HCT116 (cell line): ENCODE measurements around the gene VPS11. TPM values are rescaled to one million over a fixed set of nuclear protein-coding genes. Genes with fewer than 3 reads are reported as not detected.

Source experiments
- ATAC-seq: fragments of 200-7000 bp; cut with Tn5 transposase; 2 replicates; pipeline ENCODE4 v1.9.1; 2020; ENCODE audit warnings: mild to moderate bottlenecking, moderate library complexity
- BruUV-seq: library from RNA; stranded (reverse); fragments of 400-500 nt; replicated peaks from 2 replicates; lab custom pipeline; 2021; lab: Mats Ljungman, UMichigan
- CTCF ChIA-PET: fragments of 300-600 bp; sonication (Branson Sonifier 250); formaldehyde crosslinking; loops from one replicate; lab custom pipeline; 2021; ENCODE audit warnings: antibody characterized with exemption; lab: Charles Lee
- POLR2A ChIA-PET: fragments of 300-600, 350-600 bp; sonication (Branson Sonifier 250); formaldehyde crosslinking; loops from one replicate; lab custom pipeline; 2021; ENCODE audit warnings: antibody characterized with exemption; lab: Charles Lee
- RAD21 ChIA-PET, 2 experiments: fragments of 300-600 bp; sonication (Branson Sonifier 250); formaldehyde crosslinking; loops; one replicate each; lab custom pipeline; 2023; ENCODE audit warnings: low total read pairs in 2 of 2; ENCODE audit not compliant: uncharacterized antibody in 2 of 2, unreplicated experiment in 2 of 2, low non-redundant PET in 1 of 2; lab: Charles Lee
- DNase-seq: peaks from one replicate; pipeline ENCODE4 v3.0.0-alpha.2; 2010; ENCODE audit warnings: low read depth, low spot score
- H2AFZ ChIP-seq: fragments of 200-600 bp; shearing (Covaris generic), sonication (generic); 2 replicates; pipeline ENCODE4 v1.6.1; 2017; ENCODE audit warnings: low read depth, mixed run types, mixed read lengths, antibody characterized with exemption, low read length; ENCODE audit not compliant: poor library complexity, severe bottlenecking
- H3K27ac ChIP-seq: 2 replicates; pipeline ENCODE4 v1.5.1; 2012; ENCODE audit warnings: low read depth, low read length
- H3K27me3 ChIP-seq: fragments of 200-600 bp; sonication (generic); 2 replicates; pipeline ENCODE4 v1.6.1; 2016; ENCODE audit warnings: mixed run types, low read length, mixed read lengths; ENCODE audit not compliant: insufficient read depth
- H3K36me3 ChIP-seq, 2 experiments: fragments of 200-500 bp in 1 of 2; fragments of 200-600 bp in 1 of 2; sonication (Bioruptor generic) in 1 of 2; sonication (generic) in 1 of 2; 2 replicates each; pipeline versions ENCODE4 v1.5.1 to v1.6.1; 2014 to 2016; ENCODE audit warnings: low read length in 2 of 2, inconsistent platforms in 1 of 2, mixed read lengths in 1 of 2, mixed run types in 1 of 2; ENCODE audit not compliant: insufficient read depth in 2 of 2, control insufficient read depth in 1 of 2
- H3K4me1 ChIP-seq, 2 experiments: fragments of 200-600 bp in 1 of 2; sonication (generic) in 1 of 2; 2 replicates each; pipeline versions ENCODE4 v1.5.1 to v1.6.1; 2012 to 2017; ENCODE audit warnings: low read length in 2 of 2, inconsistent platforms in 1 of 2, mild to moderate bottlenecking in 1 of 2, mixed read lengths in 1 of 2, mixed run types in 1 of 2, moderate library complexity in 1 of 2; ENCODE audit not compliant: insufficient read depth in 2 of 2, control insufficient read depth in 1 of 2
- H3K4me2 ChIP-seq: fragments of 200-600 bp; sonication (generic); 2 replicates; pipeline ENCODE4 v1.6.1; 2017; ENCODE audit warnings: mixed run types, low read length, mixed read lengths
- H3K4me3 ChIP-seq, 2 experiments: fragments of 200-600 bp in 1 of 2; sonication (generic) in 1 of 2; replicated peaks in 1 of 2; 2 replicates each; pipeline ENCODE4 v1.5.1; 2011 to 2016; ENCODE audit warnings: low read length in 2 of 2, control low read depth in 1 of 2, low read depth in 1 of 2, mild to moderate bottlenecking in 1 of 2, mixed read lengths in 1 of 2, mixed run types in 1 of 2
- H3K79me2 ChIP-seq: fragments of 200-600 bp; sonication (generic); 2 replicates; pipeline ENCODE4 v1.6.1; 2017; ENCODE audit warnings: mild to moderate bottlenecking, mixed run types, low read length, moderate library complexity, mixed read lengths; ENCODE audit not compliant: insufficient read depth
- H3K9ac ChIP-seq: fragments of 200-600 bp; sonication (generic); 2 replicates; pipeline ENCODE4 v1.6.1; 2016; ENCODE audit warnings: low read length, mixed read lengths
- H3K9me2 ChIP-seq: fragments of 200-600 bp; sonication (generic), shearing (Covaris generic); 2 replicates; pipeline ENCODE4 v1.6.1; 2017; ENCODE audit warnings: mixed run types, mild to moderate bottlenecking, moderate library complexity; ENCODE audit not compliant: insufficient read depth
- H3K9me3 ChIP-seq, 2 experiments: fragments of 200-500 bp in 1 of 2; fragments of 200-600 bp in 1 of 2; sonication (Bioruptor generic) in 1 of 2; sonication (generic) in 1 of 2; 2 replicates each; pipeline ENCODE4 v1.6.1; 2014 to 2017; ENCODE audit warnings: low read length in 2 of 2, mixed read lengths in 2 of 2, inconsistent platforms in 1 of 2, low read depth in 1 of 2, mild to moderate bottlenecking in 1 of 2, mixed run types in 1 of 2, moderate library complexity in 1 of 2; ENCODE audit not compliant: control insufficient read depth in 1 of 2, insufficient read depth in 1 of 2
- H4K20me1 ChIP-seq: fragments of 200-600 bp; sonication (generic), shearing (Covaris generic); 2 replicates; pipeline ENCODE4 v1.6.1; 2017; ENCODE audit warnings: mixed run types, mild to moderate bottlenecking, moderate library complexity; ENCODE audit not compliant: insufficient read depth
- CBX3 ChIP-seq: IDR thresholded peaks from 2 replicates; pipeline ENCODE4 v1.6.1; 2012; ENCODE audit warnings: low read depth
- ELF1 ChIP-seq: IDR thresholded peaks from 2 replicates; pipeline ENCODE4 v1.6.1; 2012; ENCODE audit warnings: low read depth, borderline replicate concordance
- POLR2A ChIP-seq: IDR thresholded peaks from 2 replicates; pipeline ENCODE4 v1.7.0; 2011; ENCODE audit warnings: borderline replicate concordance; ENCODE audit not compliant: insufficient read depth, insufficient read length; ENCODE audit errors: extremely low read depth
- POLR2AphosphoS5 ChIP-seq: IDR thresholded peaks from 2 replicates; pipeline ENCODE4 v1.6.1; 2011; ENCODE audit warnings: mild to moderate bottlenecking, low read depth, low read length, moderate library complexity
- SP1 ChIP-seq: IDR thresholded peaks from 2 replicates; pipeline ENCODE4 v1.6.1; 2012; ENCODE audit warnings: low read depth
- ZFX ChIP-seq: fragments of 450-650 bp; IDR thresholded peaks from 2 replicates; pipeline ENCODE4 v1.6.1; 2017
- ZNF274 ChIP-seq: fragments of 200-500 bp; sonication (Bioruptor generic); IDR thresholded peaks from 2 replicates; pipeline ENCODE4 v1.6.1; 2014; ENCODE audit warnings: mild to moderate bottlenecking, low read depth, low read length, inconsistent platforms
- intact Hi-C: fragments of 100-400 bp; cut with micrococcal nuclease; formaldehyde crosslinking; loops from 2 replicates; pipeline ENCODE4 v1.10.0; 2022
- total RNA-seq: library from RNA; stranded (reverse); gene quantifications from one replicate; pipeline ENCODE4 v1.2.1, GENCODE V29; 2021; ENCODE audit not compliant: unreplicated experiment
- TF ChIP-seq, protein P1 (sequence below): IDR thresholded peaks from 2 replicates; pipeline ENCODE4 v1.6.1; 2011; ENCODE audit warnings: mild to moderate bottlenecking, low read length, moderate library complexity; ENCODE audit not compliant: insufficient replicate concordance; ENCODE audit errors: extremely low read depth
- TF ChIP-seq, protein P2 (sequence below): IDR thresholded peaks from 2 replicates; pipeline ENCODE4 v1.6.1; 2012; ENCODE audit warnings: low read depth
- TF ChIP-seq, protein P3 (sequence below), 3 experiments: fragments of 200-600 bp in 1 of 3; sonication (generic) in 1 of 3; IDR thresholded peaks in 2 of 3; conservative IDR thresholded peaks in 1 of 3; 2 replicates each; pipeline ENCODE4 v1.5.1; 2012 to 2017; ENCODE audit warnings: low read depth in 2 of 3, low read length in 2 of 3, antibody characterized with exemption in 1 of 3, borderline replicate concordance in 1 of 3, control low read depth in 1 of 3, mild to moderate bottlenecking in 1 of 3, mixed read lengths in 1 of 3, mixed run types in 1 of 3, moderate library complexity in 1 of 3; ENCODE audit not compliant: insufficient read depth in 1 of 3

The VPS11 gene
- total RNA-seq, 1 experiment from 2014 or later: 20.4 TPM

DNA sequence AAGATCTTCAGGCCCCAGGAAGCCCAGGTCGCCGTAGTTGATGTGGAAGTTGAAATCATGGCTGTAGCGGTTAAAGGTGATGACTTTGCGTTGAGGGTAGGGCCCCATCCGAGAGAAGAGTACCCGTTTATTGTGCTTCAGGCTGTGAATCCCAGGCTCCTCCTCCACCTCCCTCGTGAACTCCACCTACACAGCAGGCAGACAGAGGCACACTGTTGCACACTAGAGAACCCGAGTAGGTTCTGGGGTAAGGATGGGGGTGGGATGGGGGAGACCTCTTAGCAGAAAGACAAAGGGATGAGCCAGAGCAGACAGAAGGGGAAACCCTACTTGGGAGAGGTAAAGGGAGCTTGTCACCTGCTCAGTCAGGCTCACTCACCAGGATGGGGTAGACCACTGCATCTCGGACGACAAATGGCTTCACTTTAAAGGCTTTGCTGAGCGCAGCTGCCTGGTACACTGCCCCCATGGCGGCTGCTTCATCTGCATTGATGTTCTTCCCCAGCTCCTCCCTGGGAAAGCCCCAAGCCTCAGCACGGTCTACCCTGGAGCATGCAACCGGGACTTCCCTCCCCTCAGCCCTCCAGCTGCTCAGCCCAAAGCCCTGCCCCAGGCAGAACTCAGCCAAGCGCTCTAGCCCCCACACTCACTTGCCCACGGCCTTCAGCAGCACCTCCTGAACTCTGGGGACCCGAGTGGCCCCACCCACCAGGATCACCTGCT is 16.0 kb upstream of the VPS11 start (continued):
- TF ChIP-seq, protein P1, sequence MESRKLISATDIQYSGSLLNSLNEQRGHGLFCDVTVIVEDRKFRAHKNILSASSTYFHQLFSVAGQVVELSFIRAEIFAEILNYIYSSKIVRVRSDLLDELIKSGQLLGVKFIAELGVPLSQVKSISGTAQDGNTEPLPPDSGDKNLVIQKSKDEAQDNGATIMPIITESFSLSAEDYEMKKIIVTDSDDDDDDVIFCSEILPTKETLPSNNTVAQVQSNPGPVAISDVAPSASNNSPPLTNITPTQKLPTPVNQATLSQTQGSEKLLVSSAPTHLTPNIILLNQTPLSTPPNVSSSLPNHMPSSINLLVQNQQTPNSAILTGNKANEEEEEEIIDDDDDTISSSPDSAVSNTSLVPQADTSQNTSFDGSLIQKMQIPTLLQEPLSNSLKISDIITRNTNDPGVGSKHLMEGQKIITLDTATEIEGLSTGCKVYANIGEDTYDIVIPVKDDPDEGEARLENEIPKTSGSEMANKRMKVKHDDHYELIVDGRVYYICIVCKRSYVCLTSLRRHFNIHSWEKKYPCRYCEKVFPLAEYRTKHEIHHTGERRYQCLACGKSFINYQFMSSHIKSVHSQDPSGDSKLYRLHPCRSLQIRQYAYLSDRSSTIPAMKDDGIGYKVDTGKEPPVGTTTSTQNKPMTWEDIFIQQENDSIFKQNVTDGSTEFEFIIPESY: no peak
- TF ChIP-seq POLR2AphosphoS5: no peak

DNA sequence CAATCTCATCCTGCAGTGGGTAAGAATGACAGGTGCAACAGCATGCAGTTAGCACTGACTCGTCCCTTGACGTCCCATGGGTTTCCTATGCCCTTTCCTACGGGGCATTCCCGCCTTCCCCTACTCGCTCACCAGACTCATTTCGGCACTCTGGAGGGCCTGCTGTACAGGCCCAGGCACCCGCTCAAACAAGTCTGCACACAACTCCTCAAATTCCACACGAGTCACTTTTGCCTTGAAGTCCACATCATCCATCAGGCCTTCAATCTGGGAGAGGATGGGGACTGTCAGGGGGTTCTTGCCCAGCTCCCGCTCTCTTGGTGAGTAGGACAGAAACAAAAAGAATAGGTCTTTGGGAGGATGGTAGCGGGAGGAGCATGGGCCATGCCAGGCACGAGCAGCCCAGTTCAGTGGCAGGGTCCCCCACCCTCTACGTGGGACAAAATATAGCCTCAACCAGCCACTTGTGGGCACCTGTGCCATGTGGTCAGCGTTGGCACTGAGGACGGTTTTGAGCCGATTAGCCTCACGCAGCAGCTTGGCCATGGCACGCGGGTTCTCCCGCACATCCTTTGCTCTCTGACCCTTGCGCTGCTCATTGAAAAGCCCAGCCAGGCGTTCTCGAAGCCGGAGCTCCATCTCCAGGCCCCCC is 15.3 kb upstream of the VPS11 start:
- Histone ChIP-seq H2AFZ (no peak overlapping the region), H4K20me1 (no peaks in the 10 kb centered on the region), H3K79me2 (peaks cover 19% of the 10 kb centered on the region), H3K27me3 (no peaks in the 10 kb centered on the region), H3K9me2 (no peaks in the 10 kb centered on the region), H3K4me2 (no peak overlapping the region), H3K9me3 (no peaks in the 10 kb centered on the region), H3K9ac (no peak overlapping the region), H3K36me3 (peaks cover 54 to 60% of the 10 kb centered on the region in 2 experiments; a peak in 3 of 4 replicates), H3K4me1 (peaks cover 0 to 9% of the 10 kb centered on the region in 2 experiments; a peak in 3 of 4 replicates), H3K27ac (no peak overlapping the region; the same call in 1 of the 2 replicates), H3K4me3 (no peak overlapping the region)
- RAD21 ChIA-PET: no interaction called here
- TSS peak; percentile 0 for BruUV-seq
- POLR2A ChIA-PET: no interaction called here
- intact Hi-C loops: no loop called here
- ATAC-seq (no peak), DNase-seq (no peak)
- TF ChIP-seq POLR2A: no peak
- TF ChIP-seq, protein P2, sequence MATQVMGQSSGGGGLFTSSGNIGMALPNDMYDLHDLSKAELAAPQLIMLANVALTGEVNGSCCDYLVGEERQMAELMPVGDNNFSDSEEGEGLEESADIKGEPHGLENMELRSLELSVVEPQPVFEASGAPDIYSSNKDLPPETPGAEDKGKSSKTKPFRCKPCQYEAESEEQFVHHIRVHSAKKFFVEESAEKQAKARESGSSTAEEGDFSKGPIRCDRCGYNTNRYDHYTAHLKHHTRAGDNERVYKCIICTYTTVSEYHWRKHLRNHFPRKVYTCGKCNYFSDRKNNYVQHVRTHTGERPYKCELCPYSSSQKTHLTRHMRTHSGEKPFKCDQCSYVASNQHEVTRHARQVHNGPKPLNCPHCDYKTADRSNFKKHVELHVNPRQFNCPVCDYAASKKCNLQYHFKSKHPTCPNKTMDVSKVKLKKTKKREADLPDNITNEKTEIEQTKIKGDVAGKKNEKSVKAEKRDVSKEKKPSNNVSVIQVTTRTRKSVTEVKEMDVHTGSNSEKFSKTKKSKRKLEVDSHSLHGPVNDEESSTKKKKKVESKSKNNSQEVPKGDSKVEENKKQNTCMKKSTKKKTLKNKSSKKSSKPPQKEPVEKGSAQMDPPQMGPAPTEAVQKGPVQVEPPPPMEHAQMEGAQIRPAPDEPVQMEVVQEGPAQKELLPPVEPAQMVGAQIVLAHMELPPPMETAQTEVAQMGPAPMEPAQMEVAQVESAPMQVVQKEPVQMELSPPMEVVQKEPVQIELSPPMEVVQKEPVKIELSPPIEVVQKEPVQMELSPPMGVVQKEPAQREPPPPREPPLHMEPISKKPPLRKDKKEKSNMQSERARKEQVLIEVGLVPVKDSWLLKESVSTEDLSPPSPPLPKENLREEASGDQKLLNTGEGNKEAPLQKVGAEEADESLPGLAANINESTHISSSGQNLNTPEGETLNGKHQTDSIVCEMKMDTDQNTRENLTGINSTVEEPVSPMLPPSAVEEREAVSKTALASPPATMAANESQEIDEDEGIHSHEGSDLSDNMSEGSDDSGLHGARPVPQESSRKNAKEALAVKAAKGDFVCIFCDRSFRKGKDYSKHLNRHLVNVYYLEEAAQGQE: no peak
- no peak for TF ChIP-seq ZFX
- TF ChIP-seq SP1: no peak
- no peak for TF ChIP-seq ZNF274
- no peak for TF ChIP-seq ELF1
- TF ChIP-seq, protein P3, sequence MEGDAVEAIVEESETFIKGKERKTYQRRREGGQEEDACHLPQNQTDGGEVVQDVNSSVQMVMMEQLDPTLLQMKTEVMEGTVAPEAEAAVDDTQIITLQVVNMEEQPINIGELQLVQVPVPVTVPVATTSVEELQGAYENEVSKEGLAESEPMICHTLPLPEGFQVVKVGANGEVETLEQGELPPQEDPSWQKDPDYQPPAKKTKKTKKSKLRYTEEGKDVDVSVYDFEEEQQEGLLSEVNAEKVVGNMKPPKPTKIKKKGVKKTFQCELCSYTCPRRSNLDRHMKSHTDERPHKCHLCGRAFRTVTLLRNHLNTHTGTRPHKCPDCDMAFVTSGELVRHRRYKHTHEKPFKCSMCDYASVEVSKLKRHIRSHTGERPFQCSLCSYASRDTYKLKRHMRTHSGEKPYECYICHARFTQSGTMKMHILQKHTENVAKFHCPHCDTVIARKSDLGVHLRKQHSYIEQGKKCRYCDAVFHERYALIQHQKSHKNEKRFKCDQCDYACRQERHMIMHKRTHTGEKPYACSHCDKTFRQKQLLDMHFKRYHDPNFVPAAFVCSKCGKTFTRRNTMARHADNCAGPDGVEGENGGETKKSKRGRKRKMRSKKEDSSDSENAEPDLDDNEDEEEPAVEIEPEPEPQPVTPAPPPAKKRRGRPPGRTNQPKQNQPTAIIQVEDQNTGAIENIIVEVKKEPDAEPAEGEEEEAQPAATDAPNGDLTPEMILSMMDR (IDR thresholded peaks at IDR 0.05 in 2 of 3, conservative IDR thresholded peaks at IDR 0.05 in 1 of 3; ENCODE audit: borderline replicate concordance in 1 of 3, insufficient read depth in 1 of 3, low read depth in 2 of 3, low read length in 2 of 3): no peak
- no peak for TF ChIP-seq CBX3
- no peak for TF ChIP-seq POLR2AphosphoS5
- CTCF ChIA-PET: no interaction called here
